SU-DHL-6 (cell line): ENCODE measurements around the gene INPP5A.

ENCODE experiments used
- H2AFZ ChIP-seq: fragments of 200-600 bp; sonication (generic); 2 replicates; pipeline ENCODE4 v1.6.1; 2014; ENCODE audit warnings: low read depth, mild to moderate bottlenecking, moderate library complexity, mixed read lengths, antibody characterized with exemption, low read length; ENCODE audit not compliant: severe bottlenecking
- H3F3A ChIP-seq: fragments of 200-600 bp; shearing (Covaris generic); 2 replicates; pipeline ENCODE4 v1.6.0; 2016; ENCODE audit warnings: antibody characterized with exemption, mild to moderate bottlenecking; ENCODE audit not compliant: insufficient read depth
- H3K27ac ChIP-seq: fragments of 200-600 bp; sonication (generic); 2 replicates; pipeline ENCODE4 v1.5.1; 2016; ENCODE audit warnings: low read depth, mild to moderate bottlenecking, low read length, moderate library complexity, mixed read lengths
- H3K27me3 ChIP-seq: fragments of 200-600 bp; sonication (generic), shearing (Covaris generic); 2 replicates; pipeline ENCODE4 v1.6.0; 2014; ENCODE audit warnings: mild to moderate bottlenecking, low read length
- H3K36me3 ChIP-seq: fragments of 200-600 bp; sonication (generic); 2 replicates; pipeline ENCODE4 v1.6.1; 2014; ENCODE audit warnings: mild to moderate bottlenecking, low read length, mixed read lengths
- H3K4me2 ChIP-seq: fragments of 300-600, 200-600 bp; shearing (Covaris generic), sonication (generic); 2 replicates; pipeline ENCODE4 v1.6.0; 2014; ENCODE audit warnings: low read length, low read depth, mild to moderate bottlenecking; ENCODE audit not compliant: poor library complexity, severe bottlenecking
- H3K4me3 ChIP-seq: fragments of 200-600 bp; sonication (generic); 2 replicates; pipeline ENCODE4 v1.5.1; 2014; ENCODE audit warnings: antibody characterized with exemption, low read length, mild to moderate bottlenecking, mixed read lengths; ENCODE audit not compliant: insufficient read depth, poor library complexity, severe bottlenecking
- H3K79me2 ChIP-seq: fragments of 200-600 bp; sonication (generic); 2 replicates; pipeline ENCODE4 v1.6.1; 2014; ENCODE audit warnings: mild to moderate bottlenecking, low read length, moderate library complexity; ENCODE audit not compliant: insufficient read depth
- H3K9ac ChIP-seq: fragments of 200-600 bp; sonication (generic); 2 replicates; pipeline ENCODE4 v1.7.0; 2014; ENCODE audit warnings: mild to moderate bottlenecking, low read length
- H3K9me2 ChIP-seq: fragments of 200-600 bp; sonication (generic); replicated peaks from 2 replicates; pipeline ENCODE4 v1.6.1; 2014; ENCODE audit warnings: low read length; ENCODE audit not compliant: insufficient read depth
- H3K9me3 ChIP-seq: fragments of 200-600 bp; sonication (generic); 2 replicates; pipeline ENCODE4 v1.6.1; 2014; ENCODE audit warnings: low read length, mixed read lengths; ENCODE audit not compliant: insufficient read depth
- H4K20me1 ChIP-seq: fragments of 200-600 bp; sonication (generic); 2 replicates; pipeline ENCODE4 v1.6.1; 2014; ENCODE audit warnings: low read depth, mild to moderate bottlenecking, antibody characterized with exemption, low read length, moderate library complexity, mixed read lengths
- EZH2phosphoT487 ChIP-seq: fragments of 200-600 bp; sonication (generic), shearing (Covaris generic); conservative IDR thresholded peaks from 2 replicates; pipeline ENCODE4 v1.6.1; 2018; ENCODE audit warnings: mild to moderate bottlenecking, antibody characterized with exemption, low read length, moderate library complexity, mixed read lengths
- TF ChIP-seq, protein P1 (sequence below): fragments of 200-600 bp; sonication (generic); IDR thresholded peaks from one replicate; pipeline ENCODE4 v1.5.1; 2017; ENCODE audit warnings: antibody characterized with exemption, mild to moderate bottlenecking, low read length, moderate library complexity; ENCODE audit not compliant: insufficient read depth, poor library complexity, severe bottlenecking

Gene INPP5A

DNA sequence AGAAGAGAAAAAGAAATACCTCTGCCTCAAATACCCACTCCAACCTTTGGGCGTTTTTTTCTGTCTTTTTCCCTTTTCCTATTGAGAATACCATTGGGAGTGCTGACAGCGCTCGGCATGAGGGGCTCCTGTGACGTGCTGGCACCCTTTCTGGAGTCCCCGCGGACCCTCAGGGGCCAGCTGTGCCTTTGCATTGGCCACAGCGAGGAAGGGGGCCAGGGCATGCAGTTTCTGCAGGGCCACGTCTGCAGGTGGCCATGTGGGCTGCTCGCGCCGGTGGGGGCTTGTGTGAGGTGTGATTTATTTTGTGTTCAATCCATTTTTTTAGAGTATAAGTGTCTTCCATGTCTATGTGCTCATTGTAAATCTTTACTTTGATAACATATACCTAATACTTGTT, 57.4 kb downstream of the INPP5A start:
- Histone ChIP-seq H3K4me3 (no peak overlapping the region), H2AFZ (no peak overlapping the region), H3K9ac (no peak overlapping the region), H3K9me3 (peaks cover 11% of the 10 kb centered on the region; the same call in 1 of the 2 replicates), H3K4me2 (no peak overlapping the region), H3K36me3 (no peaks in the 10 kb centered on the region), H3K9me2 (no peaks in the 10 kb centered on the region), H3K27me3 (no peaks in the 10 kb centered on the region), H3K27ac (no peak overlapping the region), H4K20me1 (no peaks in the 10 kb centered on the region), H3K79me2 (no peaks in the 10 kb centered on the region), H3F3A (no peaks in the 10 kb centered on the region)
- TF ChIP-seq EZH2phosphoT487 = no peak
- TF ChIP-seq, protein P1, sequence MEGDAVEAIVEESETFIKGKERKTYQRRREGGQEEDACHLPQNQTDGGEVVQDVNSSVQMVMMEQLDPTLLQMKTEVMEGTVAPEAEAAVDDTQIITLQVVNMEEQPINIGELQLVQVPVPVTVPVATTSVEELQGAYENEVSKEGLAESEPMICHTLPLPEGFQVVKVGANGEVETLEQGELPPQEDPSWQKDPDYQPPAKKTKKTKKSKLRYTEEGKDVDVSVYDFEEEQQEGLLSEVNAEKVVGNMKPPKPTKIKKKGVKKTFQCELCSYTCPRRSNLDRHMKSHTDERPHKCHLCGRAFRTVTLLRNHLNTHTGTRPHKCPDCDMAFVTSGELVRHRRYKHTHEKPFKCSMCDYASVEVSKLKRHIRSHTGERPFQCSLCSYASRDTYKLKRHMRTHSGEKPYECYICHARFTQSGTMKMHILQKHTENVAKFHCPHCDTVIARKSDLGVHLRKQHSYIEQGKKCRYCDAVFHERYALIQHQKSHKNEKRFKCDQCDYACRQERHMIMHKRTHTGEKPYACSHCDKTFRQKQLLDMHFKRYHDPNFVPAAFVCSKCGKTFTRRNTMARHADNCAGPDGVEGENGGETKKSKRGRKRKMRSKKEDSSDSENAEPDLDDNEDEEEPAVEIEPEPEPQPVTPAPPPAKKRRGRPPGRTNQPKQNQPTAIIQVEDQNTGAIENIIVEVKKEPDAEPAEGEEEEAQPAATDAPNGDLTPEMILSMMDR = no peak

DNA sequence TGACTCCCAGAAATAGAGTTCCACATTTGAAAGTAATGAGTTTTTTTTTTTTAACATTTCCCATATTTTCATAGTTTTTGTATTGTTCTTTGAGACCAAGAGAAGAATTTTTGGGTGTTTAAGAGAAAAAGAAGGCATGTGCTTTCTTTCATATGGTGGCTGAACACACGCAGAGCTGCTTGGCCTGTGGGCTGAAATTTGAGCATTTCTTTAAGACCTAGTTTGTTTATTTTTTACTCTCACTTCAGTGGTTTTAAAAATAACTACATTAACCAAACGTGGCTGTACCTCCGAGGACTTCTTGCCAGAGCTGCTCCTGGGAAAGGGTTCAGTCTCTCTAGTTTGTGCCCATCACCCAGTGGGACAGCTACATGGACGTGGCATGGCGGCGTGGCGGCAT, 58.3 kb downstream of the INPP5A start:
- H3K36me3 ChIP-seq = no peaks in the 10 kb centered on the region
- H3K9me2 ChIP-seq = no peaks in the 10 kb centered on the region
- no peaks in the 10 kb centered on the region for H3F3A ChIP-seq
- no peak overlapping the region for H3K9ac ChIP-seq
- H2AFZ ChIP-seq = no peak overlapping the region
- H3K27ac ChIP-seq = no peak overlapping the region
- H3K9me3 ChIP-seq = peaks cover 16% of the 10 kb centered on the region; the same call in 1 of the 2 replicates
- TF ChIP-seq, protein P1 = no peak
- TF ChIP-seq EZH2phosphoT487 = no peak
- no peaks in the 10 kb centered on the region for H3K79me2 ChIP-seq
- no peaks in the 10 kb centered on the region for H3K27me3 ChIP-seq
- H3K4me3 ChIP-seq = no peak overlapping the region
- H3K4me2 ChIP-seq = no peak overlapping the region
- no peaks in the 10 kb centered on the region for H4K20me1 ChIP-seq

DNA sequence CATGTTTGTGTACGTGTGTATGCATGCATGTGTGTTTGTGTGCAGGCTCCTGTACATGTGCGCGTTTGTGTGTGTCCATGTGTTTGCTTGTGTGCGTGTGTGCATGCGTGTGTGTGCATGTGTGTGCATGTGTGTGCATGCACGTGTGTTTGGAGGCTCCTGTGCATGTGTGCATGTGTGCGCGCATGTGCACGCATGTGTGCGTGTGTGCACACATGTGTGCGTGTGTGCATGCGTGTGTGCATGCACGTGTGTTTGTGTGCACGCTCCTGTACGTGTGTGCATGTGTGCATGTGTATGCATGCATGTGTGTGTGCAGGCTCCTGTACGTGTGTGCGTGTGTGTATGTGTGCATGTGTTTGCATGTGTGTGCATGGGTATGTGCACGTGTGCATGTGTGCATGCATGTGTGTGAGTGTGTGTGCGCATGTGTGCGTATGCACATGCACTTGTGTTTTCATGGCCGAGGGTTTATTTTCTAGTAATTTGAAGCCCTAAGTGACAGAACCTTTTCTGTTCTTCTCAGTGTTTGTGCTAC, 59.2 kb downstream of the INPP5A start:
- TF ChIP-seq EZH2phosphoT487 = no peak
- TF ChIP-seq, protein P1 = no peak
- no peak overlapping the region for H3K4me3 ChIP-seq
- H3K36me3 ChIP-seq = no peaks in the 10 kb centered on the region
- no peaks in the 10 kb centered on the region for H3F3A ChIP-seq
- no peak overlapping the region for H3K4me2 ChIP-seq
- no peaks in the 10 kb centered on the region for H3K79me2 ChIP-seq
- H3K9ac ChIP-seq = no peak overlapping the region
- H2AFZ ChIP-seq = no peak overlapping the region
- H3K27me3 ChIP-seq = no peaks in the 10 kb centered on the region
- no peaks in the 10 kb centered on the region for H4K20me1 ChIP-seq
- H3K27ac ChIP-seq = no peak overlapping the region
- H3K9me2 ChIP-seq = no peaks in the 10 kb centered on the region
- H3K9me3 ChIP-seq = peaks cover 16% of the 10 kb centered on the region; the same call in 1 of the 2 replicates
